ENCODE measurements around the gene TBKBP1.
"Not testable (repeated sequence)": the region's sequence is repeated elsewhere in the genome, so short reads cannot be mapped to it uniquely, and the experiment has no call there.

Gene TBKBP1

GRCh38 chr17:47731396-47731795 lies 37.4 kb downstream of the TBKBP1 start:
- DNase-seq (ENCODE audit: low read depth, low spot score): no peak

- no peak for DNase-seq (ENCODE audit: low read depth, low spot score)
Observed at GRCh38 chr17:47732399-47733046, 38.6 kb downstream of the TBKBP1 start.

DNA sequence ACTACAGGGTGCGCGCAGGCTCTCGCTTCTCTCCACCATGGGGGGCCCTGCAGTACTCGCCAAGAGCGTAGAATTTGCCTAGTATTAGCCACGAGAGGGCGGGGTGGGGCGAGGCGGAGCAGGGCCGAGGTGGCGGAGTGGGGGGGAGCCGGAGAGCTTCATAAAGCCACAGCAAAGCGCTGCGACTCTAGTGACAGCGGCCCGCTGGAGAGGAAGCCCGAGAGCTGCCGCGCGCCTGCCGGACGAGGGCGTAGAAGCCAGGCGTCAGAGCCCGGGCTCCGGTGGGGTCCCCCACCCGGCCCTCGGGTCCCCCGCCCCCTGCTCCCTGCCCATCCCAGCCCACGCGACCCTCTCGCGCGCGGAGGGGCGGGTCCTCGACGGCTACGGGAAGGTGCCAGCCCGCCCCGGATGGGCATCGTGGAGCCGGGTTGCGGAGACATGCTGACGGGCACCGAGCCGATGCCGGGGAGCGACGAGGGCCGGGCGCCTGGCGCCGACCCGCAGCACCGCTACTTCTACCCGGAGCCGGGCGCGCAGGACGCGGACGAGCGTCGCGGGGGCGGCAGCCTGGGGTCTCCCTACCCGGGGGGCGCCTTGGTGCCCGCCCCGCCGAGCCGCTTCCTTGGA lies 39.2 kb downstream of the TBKBP1 start, which contains the start of gene TBX21:
TSS of gene TBX21 (plus strand) at position 190 of the 627 bp plus-strand sequence. CDS start at position 409, 219 bp downstream.
- DNase-seq (ENCODE audit: low read depth, low spot score): no peak

GRCh38 chr17:47733674-47734410 lies 39.9 kb downstream of the TBKBP1 start:
- no peak for DNase-seq (ENCODE audit: low read depth, low spot score)

DNA sequence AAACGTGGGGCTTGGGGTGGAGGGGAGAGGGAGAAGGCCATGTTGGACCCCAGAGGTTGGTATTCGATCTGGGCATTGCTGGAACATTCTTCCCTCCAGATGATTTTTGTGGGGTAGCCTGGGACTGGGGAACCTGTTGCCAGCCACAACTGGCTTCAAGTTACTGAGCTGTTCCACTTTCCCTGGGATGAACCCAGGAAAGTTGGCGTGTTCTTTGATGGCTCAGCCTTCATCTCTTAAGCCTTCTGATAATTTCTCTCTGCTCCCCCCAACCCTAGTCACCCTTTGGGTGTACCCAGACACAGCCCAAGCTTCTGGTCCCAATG lies 41.1 kb downstream of the TBKBP1 start:
- DNase-seq (ENCODE audit: low read depth, low spot score): no peak

DNA sequence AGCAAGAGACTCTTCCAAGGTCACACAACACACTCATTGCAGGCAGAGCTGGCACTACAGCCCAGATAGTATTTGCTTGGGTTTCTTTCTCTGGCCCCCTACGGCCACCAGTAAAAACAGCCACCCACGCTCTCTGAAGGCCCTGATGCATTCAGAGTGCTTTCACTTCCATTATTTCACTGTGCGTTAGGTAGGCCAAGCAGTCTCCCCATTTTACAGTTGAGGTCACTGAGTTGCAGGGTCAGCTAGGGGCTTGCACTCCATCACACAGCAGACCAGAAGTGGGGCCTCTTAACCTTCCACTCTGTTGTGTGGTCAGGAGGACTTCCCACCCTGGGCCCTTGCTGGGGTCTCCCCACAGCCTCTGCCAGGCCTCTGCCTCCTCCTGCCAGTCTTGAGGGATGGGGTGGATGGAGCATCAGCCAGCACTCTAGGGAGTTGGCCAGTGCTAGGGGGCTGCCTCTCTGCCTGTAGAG lies 41.6 kb downstream of the TBKBP1 start:
- DNase-seq (ENCODE audit: low read depth, low spot score): no peak

DNA sequence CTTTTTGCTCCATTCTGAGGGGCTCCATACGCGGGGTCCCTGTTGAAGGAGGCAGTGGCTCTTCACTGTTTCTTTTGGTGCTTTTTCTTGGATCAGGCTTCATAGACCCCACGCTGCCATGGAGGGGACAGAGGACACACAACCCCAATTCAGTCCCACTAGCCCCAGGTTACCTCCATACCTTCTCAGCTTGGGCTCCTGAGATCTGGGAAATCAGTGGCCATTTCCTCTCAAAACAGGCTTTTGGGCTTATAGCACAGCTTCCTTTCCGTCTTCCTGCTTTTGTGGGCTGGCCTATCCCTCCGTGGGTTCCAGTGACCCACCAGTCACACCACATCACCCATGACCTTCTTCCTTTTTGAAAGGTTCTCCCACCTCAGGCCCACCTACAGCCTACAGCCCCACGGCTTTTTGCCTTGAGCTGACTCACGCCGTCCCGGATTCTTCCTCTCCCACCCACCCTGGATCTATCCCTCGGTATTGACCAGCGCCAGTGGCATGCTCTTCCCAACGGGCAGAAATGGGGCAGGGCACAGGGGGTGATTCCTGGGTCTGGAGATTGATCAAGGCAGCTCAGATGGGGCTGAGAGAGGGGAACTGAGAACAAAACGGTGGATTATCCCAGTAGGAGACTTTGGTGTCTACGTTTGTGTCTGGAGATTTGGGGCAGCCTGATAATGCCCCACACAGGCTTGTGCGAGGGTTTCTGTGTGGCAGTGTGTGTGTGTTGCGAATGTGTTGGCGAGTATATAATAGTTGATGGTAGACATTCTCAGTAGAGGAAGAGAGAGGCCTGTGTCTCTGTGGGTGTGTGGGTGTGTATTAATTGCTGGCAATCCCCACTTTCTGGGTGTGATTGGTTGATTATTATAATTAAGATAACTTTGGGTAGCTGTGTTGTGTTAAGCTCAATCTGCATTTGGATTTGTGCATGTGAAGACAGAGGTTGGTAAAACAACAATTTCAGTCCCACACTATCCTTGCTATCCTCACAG lies 42.8 kb downstream of the TBKBP1 start:
- DNase-seq (ENCODE audit: low read depth, low spot score): no peak

- DNase-seq (ENCODE audit: low read depth, low spot score): no peak
Observed at GRCh38 chr17:47738178-47738577, 44.2 kb downstream of the TBKBP1 start.

GRCh38 chr17:47739150-47739549 lies 45.2 kb downstream of the TBKBP1 start:
- DNase-seq (ENCODE audit: low read depth, low spot score): no peak

DNA sequence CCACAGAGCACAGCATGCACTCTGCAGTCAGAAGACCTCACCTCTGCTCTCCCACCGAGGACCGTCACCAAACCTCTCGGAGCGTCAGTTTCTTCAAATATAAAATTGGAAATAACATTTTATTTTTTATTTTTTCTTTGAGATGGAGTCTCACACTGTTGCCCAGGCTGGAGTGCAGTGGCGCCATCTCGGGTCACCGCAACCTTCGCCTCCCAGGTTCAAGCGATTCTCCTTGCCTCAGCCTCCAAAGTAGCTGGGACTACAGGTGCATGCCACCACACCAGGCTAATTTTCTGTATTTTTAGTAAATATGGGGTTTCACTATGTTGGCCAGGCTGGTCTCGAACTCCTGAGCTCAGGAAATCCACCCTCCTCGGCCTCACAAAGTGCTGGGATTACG lies 46.0 kb downstream of the TBKBP1 start:
- not testable (repeated sequence) for DNase-seq (ENCODE audit: low read depth, low spot score)

GRCh38 chr17:47741109-47741792 lies 47.3 kb downstream of the TBKBP1 start:
- DNase-seq (ENCODE audit: low read depth, low spot score): no peak

DNA sequence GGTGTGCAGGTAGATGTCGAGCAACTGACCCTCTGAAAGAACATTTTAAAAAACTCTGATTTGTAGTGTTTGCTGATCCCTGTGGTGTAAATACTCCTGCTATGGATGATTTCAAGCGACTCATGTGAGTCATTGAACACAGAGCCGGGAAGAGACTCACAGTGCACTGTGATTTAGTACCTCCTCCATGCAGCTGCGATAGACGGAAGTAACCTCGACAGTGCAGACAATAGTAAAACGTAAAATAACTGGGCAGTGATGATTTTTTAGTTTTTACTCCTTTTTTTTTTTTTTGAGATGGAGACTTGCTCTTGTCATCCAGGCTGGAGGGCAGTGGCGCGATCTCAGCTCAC lies 47.8 kb downstream of the TBKBP1 start:
- DNase-seq (ENCODE audit: low read depth, low spot score): no peak

GRCh38 chr17:47742319-47743181 lies 48.6 kb downstream of the TBKBP1 start:
- no peak for DNase-seq (ENCODE audit: low read depth, low spot score)

- no peak for DNase-seq (ENCODE audit: low read depth, low spot score)
Observed at GRCh38 chr17:47744168-47745036, 50.4 kb downstream of the TBKBP1 start.

DNA sequence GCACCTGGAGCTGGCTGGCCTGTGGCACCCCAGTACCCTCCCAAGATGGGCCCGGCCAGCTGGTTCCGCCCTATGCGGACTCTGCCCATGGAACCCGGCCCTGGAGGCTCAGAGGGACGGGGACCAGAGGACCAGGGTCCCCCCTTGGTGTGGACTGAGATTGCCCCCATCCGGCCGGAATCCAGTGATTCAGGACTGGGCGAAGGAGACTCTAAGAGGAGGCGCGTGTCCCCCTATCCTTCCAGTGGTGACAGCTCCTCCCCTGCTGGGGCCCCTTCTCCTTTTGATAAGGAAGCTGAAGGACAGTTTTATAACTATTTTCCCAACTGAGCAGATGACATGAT lies 51.0 kb downstream of the TBKBP1 start:
- no peak for DNase-seq (ENCODE audit: low read depth, low spot score)

- no peak for DNase-seq (ENCODE audit: low read depth, low spot score)
Observed at GRCh38 chr17:47751471-47751870, 57.5 kb downstream of the TBKBP1 start.

DNA sequence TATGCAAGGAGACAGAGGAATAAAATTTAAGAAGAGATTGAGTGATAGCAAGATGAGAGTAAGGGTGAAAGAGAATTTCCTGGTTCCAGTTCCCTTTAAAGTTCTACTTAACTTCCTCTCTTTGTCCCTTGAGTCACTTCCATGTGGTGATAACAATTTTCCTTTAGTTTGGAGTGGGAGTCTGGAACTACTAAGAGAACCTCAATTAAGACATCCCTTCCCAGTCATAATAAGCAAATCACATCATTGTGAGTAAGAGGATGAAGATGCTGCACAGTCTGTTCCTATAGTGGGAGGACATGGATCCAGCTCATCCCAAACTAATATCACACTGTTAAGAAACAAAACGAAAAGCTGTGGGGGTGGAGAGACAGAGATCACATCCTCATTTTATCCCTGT lies 63.4 kb downstream of the TBKBP1 start:
- DNase-seq (ENCODE audit: low read depth, low spot score): no peak

- DNase-seq (ENCODE audit: low read depth, low spot score): no peak
Observed at GRCh38 chr17:47760409-47761140, 66.6 kb downstream of the TBKBP1 start.

All from iPS DF 19.7 (cell line).